H9 (cell line): Measurements from ENCODE around the gene TLR8. TPM values are rescaled to one million over a fixed set of nuclear protein-coding genes. Genes with fewer than 3 reads are reported as not detected.

Experiments used
- DNase-seq: peaks from one replicate; pipeline ENCODE4 v3.0.0-alpha.2; 2017
- H2AFZ ChIP-seq: one replicate; pipeline ENCODE4 v1.6.1; 2013; ENCODE audit warnings: mild to moderate bottlenecking, low read length, control low read depth, moderate library complexity
- H2AK5ac ChIP-seq: 2 replicates; pipeline ENCODE4 v1.6.1; 2013; ENCODE audit warnings: low read length, control low read depth, mixed read lengths; ENCODE audit not compliant: insufficient read length
- H2BK120ac ChIP-seq: one replicate; pipeline ENCODE4 v1.6.1; 2013; ENCODE audit warnings: low read depth, mild to moderate bottlenecking, low read length, control low read depth, inconsistent platforms; ENCODE audit not compliant: poor library complexity, severe bottlenecking
- H2BK12ac ChIP-seq: 2 replicates; pipeline ENCODE4 v1.6.1; 2013; ENCODE audit warnings: low read length, control low read depth, mixed read lengths, low read depth; ENCODE audit not compliant: insufficient read length
- H2BK15ac ChIP-seq: 2 replicates; pipeline ENCODE4 v1.6.1; 2013; ENCODE audit warnings: low read depth, low read length, control low read depth
- H2BK20ac ChIP-seq: one replicate; pipeline ENCODE4 v1.6.1; 2013; ENCODE audit warnings: low read depth, mild to moderate bottlenecking, low read length, control low read depth, inconsistent platforms; ENCODE audit not compliant: poor library complexity, severe bottlenecking
- H2BK5ac ChIP-seq: 2 replicates; pipeline ENCODE4 v1.6.1; 2013; ENCODE audit warnings: low read length, control low read depth, mixed read lengths; ENCODE audit not compliant: insufficient read length
- H3K14ac ChIP-seq: 2 replicates; pipeline ENCODE4 v1.6.1; 2013; ENCODE audit warnings: low read length, control low read depth; ENCODE audit not compliant: insufficient read depth
- H3K18ac ChIP-seq: 2 replicates; pipeline ENCODE4 v1.6.1; 2013; ENCODE audit warnings: low read depth, mild to moderate bottlenecking, mixed read lengths, low read length, control low read depth; ENCODE audit not compliant: insufficient read length
- H3K23ac ChIP-seq: 2 replicates; pipeline ENCODE4 v1.6.1; 2013; ENCODE audit warnings: low read length, control low read depth, mixed read lengths, low read depth; ENCODE audit not compliant: insufficient read length
- H3K23me2 ChIP-seq: 2 replicates; pipeline ENCODE4 v1.6.1; 2013; ENCODE audit warnings: low read depth, mild to moderate bottlenecking, mixed read lengths, low read length, control low read depth; ENCODE audit not compliant: insufficient read length, poor library complexity, severe bottlenecking
- H3K27ac ChIP-seq: 2 replicates; pipeline ENCODE4 v1.5.1; 2013; ENCODE audit warnings: low read length, control low read depth, mixed read lengths, low read depth; ENCODE audit not compliant: insufficient read length
- H3K27me3 ChIP-seq: 2 replicates; pipeline ENCODE4 v1.6.1; 2013; ENCODE audit warnings: low read length, control low read depth, inconsistent platforms; ENCODE audit not compliant: insufficient read depth
- H3K4ac ChIP-seq: 2 replicates; pipeline ENCODE4 v1.6.1; 2013; ENCODE audit warnings: low read depth, mild to moderate bottlenecking, control low read depth, inconsistent platforms, low read length, moderate library complexity
- H3K4me1 ChIP-seq: 2 replicates; pipeline ENCODE4 v1.6.1; 2013; ENCODE audit warnings: low read length, control low read depth, inconsistent platforms; ENCODE audit not compliant: insufficient read depth
- H3K4me2 ChIP-seq: 2 replicates; pipeline ENCODE4 v1.6.1; 2013; ENCODE audit warnings: low read length, control low read depth, mixed read lengths; ENCODE audit not compliant: insufficient read length, insufficient read depth
- H3K56ac ChIP-seq: 2 replicates; pipeline ENCODE4 v1.6.1; 2013; ENCODE audit warnings: low read depth, mild to moderate bottlenecking, mixed read lengths, low read length, control low read depth; ENCODE audit not compliant: insufficient read length
- H3K79me1 ChIP-seq: 2 replicates; pipeline ENCODE4 v1.6.1; 2013; ENCODE audit warnings: low read depth, mild to moderate bottlenecking, moderate library complexity, low read length, control low read depth, inconsistent platforms; ENCODE audit not compliant: insufficient read depth, poor library complexity, severe bottlenecking
- H3K79me2 ChIP-seq: 2 replicates; pipeline ENCODE4 v1.6.1; 2013; ENCODE audit warnings: low read length, control low read depth, inconsistent platforms; ENCODE audit not compliant: insufficient read depth
- H3K9ac ChIP-seq: 2 replicates; pipeline ENCODE4 v1.6.1; 2013; ENCODE audit warnings: low read length, control low read depth, mixed read lengths; ENCODE audit not compliant: insufficient read length; ENCODE audit errors: extremely low read depth
- H3K9me3 ChIP-seq: one replicate; pipeline ENCODE4 v1.6.1; 2013; ENCODE audit warnings: low read depth, low read length, inconsistent platforms; ENCODE audit not compliant: control insufficient read depth
- H3T11ph ChIP-seq: one replicate; pipeline ENCODE4 v1.6.1; 2013; ENCODE audit warnings: mild to moderate bottlenecking, low read length, control low read depth, inconsistent platforms
- H4K20me1 ChIP-seq: one replicate; pipeline ENCODE4 v1.6.1; 2013; ENCODE audit not compliant: control insufficient read depth, insufficient read length, insufficient read depth
- H4K5ac ChIP-seq: 2 replicates; pipeline ENCODE4 v1.6.1; 2013; ENCODE audit warnings: low read depth, mild to moderate bottlenecking, mixed read lengths, low read length, control low read depth; ENCODE audit not compliant: insufficient read length
- H4K8ac ChIP-seq: replicated peaks from 2 replicates; pipeline ENCODE4 v1.6.1; 2013; ENCODE audit warnings: low read length, control low read depth, mixed read lengths, low read depth; ENCODE audit not compliant: insufficient read length
- H4K91ac ChIP-seq: 2 replicates; pipeline ENCODE4 v1.6.1; 2013; ENCODE audit warnings: low read depth, mild to moderate bottlenecking, moderate library complexity, mixed read lengths, low read length, control low read depth; ENCODE audit not compliant: insufficient read length
- H3K27ac Mint-ChIP-seq, 3 experiments: 2 replicates in 2 of 3; 3 replicates in 1 of 3; pipeline ENCODE4 v1.8.0; 2020 to 2021; ENCODE audit warnings: mixed read lengths in 3 of 3, mild to moderate bottlenecking in 1 of 3, moderate library complexity in 1 of 3
- H3K27me3 Mint-ChIP-seq: 2 replicates; pipeline ENCODE4 v1.8.0; 2021; ENCODE audit warnings: low read depth, mild to moderate bottlenecking, moderate library complexity, mixed read lengths
- H3K36me3 Mint-ChIP-seq, 3 experiments: 2 replicates in 2 of 3; 3 replicates in 1 of 3; pipeline ENCODE4 v1.8.0; 2020 to 2021; ENCODE audit warnings: low read depth in 3 of 3, mixed read lengths in 3 of 3; ENCODE audit not compliant: insufficient read depth in 1 of 3
- H3K4me1 Mint-ChIP-seq, 2 experiments: 2 replicates each; pipeline ENCODE4 v1.8.0; 2020; ENCODE audit warnings: mixed read lengths in 2 of 2
- H3K4me3 Mint-ChIP-seq, 2 experiments: 2 replicates in 1 of 2; 3 replicates in 1 of 2; pipeline ENCODE4 v1.8.0; 2020 to 2021; ENCODE audit warnings: mild to moderate bottlenecking in 2 of 2, mixed read lengths in 2 of 2, moderate library complexity in 1 of 2
- H3K9me3 Mint-ChIP-seq, 2 experiments: 2 replicates in 1 of 2; 3 replicates in 1 of 2; pipeline ENCODE4 v1.8.0; 2020; ENCODE audit warnings: mild to moderate bottlenecking in 2 of 2, mixed read lengths in 2 of 2, moderate library complexity in 1 of 2
- WGBS: extraction: QIAGEN DNeasy Blood & Tissue Kit; methylation state at CpG from one replicate; pipeline ENCODE4 v1.1.7; 2013; ENCODE audit warnings: missing lambda C conversion rate, low lambda C conversion rate, mixed read lengths; ENCODE audit not compliant: insufficient read length; ENCODE audit errors: extremely low coverage; 5-methylcytosine and 5-hydroxymethylcytosine counted together
- total RNA-seq: library from RNA; stranded (reverse); gene quantifications from 2 replicates; pipeline ENCODE4 v1.2.1, GENCODE V29; 2021
- TF ChIP-seq, protein P1 (sequence below): fragments of 200-600 bp; sonication (generic); conservative IDR thresholded peaks from 3 replicates; pipeline ENCODE4 v1.8.0; 2021; ENCODE audit warnings: antibody characterized with exemption, mild to moderate bottlenecking

Gene TLR8
- total RNA-seq, 1 experiment from 2014 or later = not detected

GRCh38 chrX:12958461-12958860 lies 52.0 kb downstream of the TLR8 start:
- Histone ChIP-seq H4K5ac (no peak overlapping the region), H3K4me2 (no peak overlapping the region), H3K9me3 (peaks cover 12% of the 10 kb centered on the region), H3K4me1 (peaks cover 2% of the 10 kb centered on the region; the same call in 1 of the 2 replicates), H2BK12ac (no peak overlapping the region), H3K27ac (no peak overlapping the region), H2AFZ (no peak overlapping the region), H2BK15ac (no peak overlapping the region), H3K27me3 (no peaks in the 10 kb centered on the region), H3K23me2 (no peaks in the 10 kb centered on the region), H2BK20ac (no peak overlapping the region), H3K79me1 (no peaks in the 10 kb centered on the region), H3T11ph (no peak overlapping the region), H2BK5ac (no peak overlapping the region), H4K20me1 (no peaks in the 10 kb centered on the region), H2AK5ac (no peak overlapping the region), H3K79me2 (no peaks in the 10 kb centered on the region), H3K4ac (no peak overlapping the region), H4K8ac (no peak overlapping the region), H3K18ac (no peak overlapping the region), H3K14ac (no peak overlapping the region), H2BK120ac (no peak overlapping the region), H3K9ac (no peak overlapping the region), H4K91ac (no peak overlapping the region), H3K56ac (no peak overlapping the region), H3K23ac (no peak overlapping the region)
- Mint-ChIP-seq H3K36me3 (peaks cover 7 to 16% (median 12%) of the 10 kb centered on the region in 3 experiments), H3K4me3 (no peak overlapping the region), H3K9me3 (peaks cover 59% of the 10 kb centered on the region in 2 experiments), H3K27me3 (peaks cover 5% of the 10 kb centered on the region; the same call in 1 of the 2 replicates), H3K4me1 (peaks cover 0 to 5% of the 10 kb centered on the region in 2 experiments; a peak in 3 of 4 replicates), H3K27ac (no peak overlapping the region)
- no CpG with 5 or more reads among the region's 4 CpGs for WGBS
- TF ChIP-seq, protein P1, sequence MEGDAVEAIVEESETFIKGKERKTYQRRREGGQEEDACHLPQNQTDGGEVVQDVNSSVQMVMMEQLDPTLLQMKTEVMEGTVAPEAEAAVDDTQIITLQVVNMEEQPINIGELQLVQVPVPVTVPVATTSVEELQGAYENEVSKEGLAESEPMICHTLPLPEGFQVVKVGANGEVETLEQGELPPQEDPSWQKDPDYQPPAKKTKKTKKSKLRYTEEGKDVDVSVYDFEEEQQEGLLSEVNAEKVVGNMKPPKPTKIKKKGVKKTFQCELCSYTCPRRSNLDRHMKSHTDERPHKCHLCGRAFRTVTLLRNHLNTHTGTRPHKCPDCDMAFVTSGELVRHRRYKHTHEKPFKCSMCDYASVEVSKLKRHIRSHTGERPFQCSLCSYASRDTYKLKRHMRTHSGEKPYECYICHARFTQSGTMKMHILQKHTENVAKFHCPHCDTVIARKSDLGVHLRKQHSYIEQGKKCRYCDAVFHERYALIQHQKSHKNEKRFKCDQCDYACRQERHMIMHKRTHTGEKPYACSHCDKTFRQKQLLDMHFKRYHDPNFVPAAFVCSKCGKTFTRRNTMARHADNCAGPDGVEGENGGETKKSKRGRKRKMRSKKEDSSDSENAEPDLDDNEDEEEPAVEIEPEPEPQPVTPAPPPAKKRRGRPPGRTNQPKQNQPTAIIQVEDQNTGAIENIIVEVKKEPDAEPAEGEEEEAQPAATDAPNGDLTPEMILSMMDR = no peak
- no peak for DNase-seq
